Gastrocnemius medialis (tissue), 4 donors: ENCODE results near the gene KLHL41.
"Not testable (repeated sequence)": the region's sequence is repeated elsewhere in the genome, so short reads cannot be mapped to it uniquely, and the experiment has no call there.

Experiments
- POLR2A ChIP-seq, 2 donors: fragments of 450-650 bp; IDR thresholded peaks; one replicate each; pipeline ENCODE4 v1.6.1; 2017; ENCODE audit warnings: antibody characterized with exemption in 2 of 2, mild to moderate bottlenecking in 2 of 2, moderate library complexity in 2 of 2
- TF ChIP-seq, protein P1 (sequence below), 5 experiments: fragments of 450-650 bp in 3 of 5; fragments of 200-600 bp in 2 of 5; sonication (generic) in 2 of 5; IDR thresholded peaks in 4 of 5; conservative IDR thresholded peaks in 1 of 5; 1 replicate in 4 of 5; 2 replicates in 1 of 5; pipeline ENCODE4 v1.5.1; 2016 to 2019; ENCODE audit warnings: antibody characterized with exemption in 5 of 5, mild to moderate bottlenecking in 3 of 5, moderate library complexity in 3 of 5

GRCh38 chr2:169514758-169515157 is 5.3 kb downstream of the KLHL41 start:
- TF ChIP-seq POLR2A (IDR thresholded peaks at IDR 0.05): not testable (repeated sequence)
- TF ChIP-seq, protein P1, sequence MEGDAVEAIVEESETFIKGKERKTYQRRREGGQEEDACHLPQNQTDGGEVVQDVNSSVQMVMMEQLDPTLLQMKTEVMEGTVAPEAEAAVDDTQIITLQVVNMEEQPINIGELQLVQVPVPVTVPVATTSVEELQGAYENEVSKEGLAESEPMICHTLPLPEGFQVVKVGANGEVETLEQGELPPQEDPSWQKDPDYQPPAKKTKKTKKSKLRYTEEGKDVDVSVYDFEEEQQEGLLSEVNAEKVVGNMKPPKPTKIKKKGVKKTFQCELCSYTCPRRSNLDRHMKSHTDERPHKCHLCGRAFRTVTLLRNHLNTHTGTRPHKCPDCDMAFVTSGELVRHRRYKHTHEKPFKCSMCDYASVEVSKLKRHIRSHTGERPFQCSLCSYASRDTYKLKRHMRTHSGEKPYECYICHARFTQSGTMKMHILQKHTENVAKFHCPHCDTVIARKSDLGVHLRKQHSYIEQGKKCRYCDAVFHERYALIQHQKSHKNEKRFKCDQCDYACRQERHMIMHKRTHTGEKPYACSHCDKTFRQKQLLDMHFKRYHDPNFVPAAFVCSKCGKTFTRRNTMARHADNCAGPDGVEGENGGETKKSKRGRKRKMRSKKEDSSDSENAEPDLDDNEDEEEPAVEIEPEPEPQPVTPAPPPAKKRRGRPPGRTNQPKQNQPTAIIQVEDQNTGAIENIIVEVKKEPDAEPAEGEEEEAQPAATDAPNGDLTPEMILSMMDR (IDR thresholded peaks at IDR 0.05 in 4 of 5, conservative IDR thresholded peaks at IDR 0.05 in 1 of 5): not testable (repeated sequence)
